CD4-positive, alpha-beta T cell treated with Interferon alpha-2 for 1 hour (primary cell): Measurements from ENCODE around the gene RBM19.
"Not testable (repeated sequence)": the region's sequence is repeated elsewhere in the genome, so short reads cannot be mapped to it uniquely, and the experiment has no call there.

Source experiments
- DNase-seq, 2 donors: peaks; one replicate each; pipeline ENCODE4 v3.0.0-alpha.2; 2020 to 2022

The RBM19 gene

DNA sequence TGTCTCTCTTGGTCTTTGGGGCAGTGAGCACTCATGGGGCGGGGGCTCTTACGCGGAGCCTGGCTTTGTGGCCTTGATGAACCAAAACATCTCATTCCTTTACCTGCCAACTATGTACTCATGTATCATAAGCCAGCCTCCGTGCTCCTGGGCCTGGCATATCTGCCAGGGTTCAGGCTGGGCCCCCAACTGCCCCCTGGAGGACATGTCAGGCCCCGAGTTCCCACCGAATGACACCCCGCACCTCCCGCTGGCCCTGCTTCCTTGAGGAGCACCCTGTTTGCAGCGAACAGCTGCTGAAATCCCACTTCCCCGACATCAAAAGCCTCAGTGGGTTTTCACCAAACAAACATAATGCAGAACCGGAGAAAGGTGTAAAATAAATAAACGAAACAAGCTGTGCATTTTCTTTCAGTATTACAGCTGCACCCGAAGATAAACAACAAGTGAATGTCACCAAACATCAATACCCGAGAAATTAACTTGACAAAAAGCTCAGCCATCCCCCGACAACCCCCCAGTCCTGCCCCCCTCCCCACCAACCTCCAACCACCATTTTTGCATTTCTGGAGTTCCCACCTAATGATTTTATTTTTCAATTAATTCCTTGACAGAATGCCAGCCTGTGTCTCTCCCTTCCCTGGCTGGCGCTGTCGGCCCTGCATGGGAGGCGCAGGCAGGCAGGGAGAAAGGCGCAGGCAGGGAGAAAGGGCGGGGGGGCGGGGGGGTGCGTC is 139.2 kb downstream of the RBM19 start:
- DNase-seq = no peak

DNA sequence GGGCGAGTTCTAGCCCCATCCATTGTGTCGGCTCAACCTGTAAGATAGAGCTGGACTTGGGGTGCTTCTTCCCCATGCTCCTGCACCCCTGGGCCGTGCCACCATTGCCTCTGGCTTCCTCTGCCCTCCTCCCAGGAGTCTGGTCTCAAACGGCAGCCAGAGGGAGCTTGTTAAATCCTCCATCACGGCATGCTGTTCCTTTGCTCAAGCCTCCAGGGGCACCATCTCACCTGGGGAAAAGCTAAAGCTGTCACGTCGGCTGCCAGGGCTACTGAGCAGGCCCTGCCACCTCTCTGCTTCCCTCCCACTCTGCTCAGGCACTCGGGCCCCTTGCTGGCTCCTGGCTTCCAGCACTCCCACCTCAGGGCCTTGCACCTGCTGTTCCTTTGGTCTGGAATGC is 140.4 kb downstream of the RBM19 start:
- no peak for DNase-seq

DNA sequence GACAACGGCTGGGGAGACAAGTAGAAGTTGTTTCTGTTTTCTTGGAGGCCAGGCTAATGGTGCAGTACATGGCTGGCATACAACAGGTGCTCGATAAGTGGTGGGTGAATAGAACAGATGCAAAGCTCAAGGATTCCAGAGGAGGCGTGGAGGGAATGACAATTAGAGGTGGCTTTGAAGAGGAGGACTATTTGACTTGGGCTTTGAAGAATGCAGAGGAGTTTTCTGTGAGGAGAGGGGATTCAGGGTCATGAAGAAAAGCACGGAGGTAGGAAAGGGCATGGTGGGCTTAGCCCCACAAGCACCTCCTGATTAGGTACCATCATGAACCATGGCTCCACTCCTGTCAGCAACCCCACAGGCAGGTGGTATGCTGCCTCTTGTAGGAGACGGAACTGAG is 142.3 kb downstream of the RBM19 start:
- no peak for DNase-seq

DNA sequence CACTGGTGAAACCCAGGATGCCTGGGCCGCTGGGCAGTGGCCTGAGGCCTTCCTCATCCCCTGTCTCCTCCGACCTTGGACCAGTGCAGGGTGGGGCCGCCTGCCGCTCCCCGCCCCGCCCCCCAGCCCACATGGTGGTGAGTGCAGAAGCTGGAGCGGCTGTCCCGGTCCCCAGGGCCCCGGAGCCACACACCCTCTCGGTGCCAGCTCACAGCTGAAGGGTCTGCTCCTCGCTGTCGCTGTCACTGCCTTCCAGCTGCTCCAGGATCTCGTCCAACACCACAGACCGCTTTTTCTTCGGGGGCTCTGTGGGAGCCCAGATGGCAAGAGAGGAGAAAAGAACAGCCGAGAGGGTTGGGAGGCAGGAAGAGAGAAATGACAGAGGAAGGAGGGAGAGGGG is 143.1 kb downstream of the RBM19 start:
- DNase-seq = no peak

DNA sequence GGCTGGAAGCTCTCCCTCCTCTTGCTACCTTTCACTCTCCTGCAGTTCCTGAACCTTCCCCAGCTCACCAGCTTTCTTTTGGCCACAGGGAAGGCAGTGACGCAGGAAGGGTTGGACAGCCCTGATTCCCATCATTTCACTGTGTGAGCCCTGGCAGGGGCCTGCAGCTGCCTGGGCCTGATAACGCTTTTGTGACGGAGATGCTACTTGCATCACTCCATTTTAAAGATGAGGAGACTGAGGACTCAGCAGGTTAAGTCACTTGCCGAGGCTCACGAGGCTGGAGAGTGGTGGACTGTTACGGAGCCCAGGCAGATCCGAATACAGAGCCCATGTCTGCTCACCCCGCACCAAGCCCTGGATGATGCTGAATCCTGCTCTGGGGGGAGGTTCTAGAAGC is 145.3 kb downstream of the RBM19 start:
- DNase-seq = no peak

DNA sequence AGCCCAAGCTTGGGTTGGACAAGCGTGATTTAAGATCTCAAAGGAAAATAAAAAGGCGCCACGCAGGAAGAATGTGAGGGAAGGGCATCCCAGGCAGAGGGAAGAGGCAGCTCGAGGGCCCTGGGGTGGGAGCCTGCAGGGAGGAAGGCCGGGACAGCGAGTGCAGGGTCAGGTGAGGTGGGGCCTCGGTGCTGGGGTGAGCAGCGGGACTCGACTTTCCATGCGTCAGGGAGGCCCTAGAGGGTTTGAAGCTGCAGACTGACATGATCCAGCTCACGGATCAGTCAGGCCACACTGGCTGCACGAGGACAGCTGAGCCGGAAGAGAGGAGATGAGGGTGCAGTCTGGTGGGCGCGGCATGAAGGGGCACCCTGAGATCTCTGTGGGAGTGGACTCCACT is 145.8 kb downstream of the RBM19 start:
- no peak for DNase-seq

DNA sequence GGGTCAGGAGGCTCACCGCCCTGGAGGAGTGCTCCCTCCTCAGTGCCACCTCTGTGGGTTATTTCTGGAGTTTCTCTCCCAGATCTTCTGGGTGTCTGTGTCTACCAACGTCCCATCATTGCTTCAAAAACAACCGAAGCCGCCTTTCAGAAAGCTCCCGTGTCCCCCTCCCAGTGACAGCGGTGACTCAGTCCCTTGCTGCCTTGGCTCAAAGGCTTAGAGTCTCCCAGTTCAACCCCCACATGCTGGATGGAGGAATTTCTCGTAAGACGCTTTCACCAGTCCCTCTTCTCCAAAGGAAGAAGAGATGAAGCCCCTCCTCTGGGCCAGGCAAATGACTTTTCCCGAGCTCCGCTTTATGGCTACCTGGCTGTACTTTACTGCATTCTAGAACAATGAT is 146.6 kb downstream of the RBM19 start:
- DNase-seq = no peak

DNA sequence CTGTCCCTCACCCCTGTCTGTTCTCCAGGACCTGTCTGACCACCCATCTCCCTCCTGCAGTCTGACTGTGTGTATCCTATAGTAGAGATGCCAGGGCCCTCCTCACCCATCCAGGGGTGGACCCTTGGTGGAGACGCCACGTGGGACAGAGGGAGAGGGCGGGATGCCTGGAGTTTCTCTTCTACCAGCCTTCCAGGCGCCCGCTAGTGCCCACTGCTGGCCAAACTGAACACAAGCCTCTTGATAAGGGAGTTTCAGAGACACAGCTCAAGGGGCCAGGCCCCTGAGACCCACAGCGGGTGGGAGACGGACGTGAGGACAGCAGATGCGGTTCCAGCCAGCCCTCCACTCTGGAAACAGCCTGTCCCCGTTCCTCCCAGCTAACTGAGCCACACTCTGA is 147.3 kb downstream of the RBM19 start:
- DNase-seq = no peak

DNA sequence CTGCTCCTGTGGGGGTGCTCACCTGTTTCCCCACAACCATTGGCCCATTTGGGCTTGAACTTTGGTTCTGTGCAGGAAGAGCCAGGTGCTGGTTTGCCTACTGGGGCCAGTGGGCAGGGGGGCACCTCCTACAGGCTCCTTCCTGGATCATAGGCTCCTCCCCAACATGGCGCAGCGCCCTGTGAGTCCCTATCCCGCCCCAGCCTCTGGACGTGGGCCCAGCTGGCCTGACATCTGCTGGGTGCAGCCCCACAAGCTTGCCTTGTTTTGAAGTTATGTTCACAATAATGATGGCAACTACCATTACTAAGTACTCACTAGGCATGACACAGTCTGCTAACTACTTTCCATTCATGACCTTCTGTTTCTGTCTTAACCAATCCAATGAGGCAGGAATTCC is 147.8 kb downstream of the RBM19 start:
- no peak for DNase-seq

DNA sequence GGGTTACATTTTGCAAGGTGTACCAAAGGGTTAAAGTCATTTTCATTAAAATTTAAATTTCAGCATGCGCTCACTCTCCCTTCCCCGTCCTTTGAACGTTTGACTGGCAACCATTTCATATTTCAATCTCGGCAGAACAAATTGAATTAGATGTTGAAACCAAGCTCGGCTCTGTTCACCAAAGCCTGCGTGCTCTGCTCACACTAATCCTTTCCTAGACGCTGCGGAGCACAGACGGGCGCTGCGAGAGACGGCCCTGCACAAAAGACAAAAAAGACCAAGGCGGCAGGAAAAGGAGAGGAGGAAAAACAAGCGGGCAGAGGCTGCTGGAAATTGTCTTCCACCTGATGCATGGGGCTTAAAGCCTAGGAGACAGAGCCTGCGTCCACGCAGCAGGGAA is 149.3 kb downstream of the RBM19 start:
- no peak for DNase-seq

DNA sequence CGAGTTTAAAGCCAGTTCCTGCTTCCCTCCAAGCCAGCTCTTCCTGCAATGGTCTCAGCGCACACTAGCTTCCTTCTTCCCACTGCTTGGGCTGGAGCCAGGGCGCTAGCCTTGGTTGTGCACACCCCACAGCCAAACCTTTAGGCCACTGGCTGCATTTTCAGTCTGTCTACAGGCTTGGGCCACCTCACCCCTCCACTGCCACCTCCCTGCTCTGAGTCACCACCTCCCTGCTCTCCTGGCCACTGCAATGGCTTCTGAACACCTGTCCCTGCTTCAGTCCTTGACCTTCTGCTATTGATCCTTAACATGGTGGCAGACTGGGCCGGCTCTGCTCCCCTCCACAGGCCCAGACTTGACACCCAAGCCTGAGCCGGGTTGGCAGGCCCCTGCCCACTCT is 151.1 kb downstream of the RBM19 start:
- DNase-seq = no peak

DNA sequence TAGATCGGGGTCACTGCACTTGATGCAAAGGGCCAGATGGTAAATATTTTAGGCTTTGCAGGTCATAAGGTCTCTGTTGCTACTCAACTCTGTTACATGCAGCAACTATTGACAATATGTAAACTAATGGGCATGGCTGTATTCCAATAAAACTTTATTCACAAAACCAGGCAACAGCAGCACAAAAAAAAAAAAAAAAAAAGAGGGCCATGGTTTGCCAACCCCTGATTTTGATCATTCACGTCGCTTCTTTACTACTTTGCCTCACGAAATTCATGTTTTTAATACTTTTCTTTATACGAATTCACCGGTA is 152.9 kb downstream of the RBM19 start:
- no peak for DNase-seq

DNA sequence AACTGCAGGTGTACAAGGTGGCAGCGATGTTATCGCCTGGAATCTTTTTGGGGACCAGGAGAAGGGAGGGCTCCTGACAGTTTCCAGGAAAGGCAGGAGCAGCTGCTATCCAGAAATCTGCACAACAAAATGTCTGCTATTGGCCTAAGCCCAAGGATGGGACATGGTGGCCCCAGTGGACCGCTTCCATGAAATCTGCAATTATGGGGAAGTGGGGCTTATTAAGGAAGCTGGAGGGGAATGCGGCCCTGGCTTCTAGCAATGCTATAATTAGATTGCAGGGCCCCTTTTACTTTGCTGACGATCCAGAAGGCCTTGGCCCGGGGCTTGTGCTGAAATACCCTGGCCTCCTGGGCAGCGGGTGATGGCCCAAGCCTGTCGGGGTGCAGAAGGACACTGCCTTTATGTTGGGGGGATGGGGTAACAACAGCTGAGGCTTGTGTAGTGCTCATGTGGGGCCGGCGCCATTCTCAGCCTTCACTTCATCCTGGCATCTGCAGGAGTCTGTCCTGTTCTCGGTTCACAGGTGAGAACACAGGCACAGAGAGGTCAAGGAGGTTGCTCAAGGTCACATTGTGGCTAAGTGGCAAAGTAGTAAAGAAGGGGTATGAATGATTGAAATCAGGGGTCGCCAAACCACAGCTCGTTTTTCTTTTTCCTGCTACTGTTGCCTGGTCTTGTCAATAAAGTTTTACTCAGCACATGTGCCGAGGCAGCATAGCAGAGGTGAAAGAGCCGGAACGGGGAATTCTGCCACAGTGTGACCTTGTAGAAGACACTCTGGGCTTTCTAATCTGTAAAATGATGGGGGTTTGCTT is 153.5 kb downstream of the RBM19 start:
- DNase-seq = no peak

DNA sequence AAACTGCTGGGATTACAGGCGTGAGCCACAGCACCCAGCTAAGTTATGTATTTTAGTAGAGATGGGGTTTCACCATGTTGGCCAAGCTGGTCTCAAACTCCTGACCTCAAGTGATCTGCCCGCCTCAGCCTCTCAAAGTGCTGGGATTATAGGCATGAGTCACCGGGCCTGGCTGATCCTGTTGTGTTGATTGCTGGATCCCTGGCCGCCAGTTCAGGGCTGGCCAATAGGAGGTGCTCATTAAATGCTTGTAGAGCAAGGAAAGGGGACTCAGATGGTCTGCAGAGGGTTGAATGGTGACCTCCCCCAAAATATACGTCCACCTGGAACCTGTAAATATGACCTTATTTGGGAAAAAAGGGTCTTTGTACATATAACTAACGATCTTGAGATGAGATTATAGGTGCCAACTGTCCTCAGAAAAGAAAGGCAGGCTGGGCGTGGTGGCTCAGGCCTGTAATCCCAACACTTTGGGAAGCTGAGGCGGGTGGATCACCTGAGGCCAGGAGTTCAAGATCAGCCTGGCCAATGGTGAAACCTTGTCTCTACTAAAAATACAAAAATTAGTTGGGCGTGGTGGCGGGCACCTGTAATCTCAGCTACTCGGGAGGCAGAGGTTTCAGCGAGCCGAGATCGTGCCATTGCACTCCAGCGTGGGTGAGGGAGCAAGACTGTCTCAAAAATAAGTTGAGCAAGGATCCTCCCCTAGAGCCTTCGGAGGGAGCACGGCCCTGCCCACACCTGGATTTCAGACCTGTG is 156.5 kb downstream of the RBM19 start:
- not testable (repeated sequence) for DNase-seq

DNA sequence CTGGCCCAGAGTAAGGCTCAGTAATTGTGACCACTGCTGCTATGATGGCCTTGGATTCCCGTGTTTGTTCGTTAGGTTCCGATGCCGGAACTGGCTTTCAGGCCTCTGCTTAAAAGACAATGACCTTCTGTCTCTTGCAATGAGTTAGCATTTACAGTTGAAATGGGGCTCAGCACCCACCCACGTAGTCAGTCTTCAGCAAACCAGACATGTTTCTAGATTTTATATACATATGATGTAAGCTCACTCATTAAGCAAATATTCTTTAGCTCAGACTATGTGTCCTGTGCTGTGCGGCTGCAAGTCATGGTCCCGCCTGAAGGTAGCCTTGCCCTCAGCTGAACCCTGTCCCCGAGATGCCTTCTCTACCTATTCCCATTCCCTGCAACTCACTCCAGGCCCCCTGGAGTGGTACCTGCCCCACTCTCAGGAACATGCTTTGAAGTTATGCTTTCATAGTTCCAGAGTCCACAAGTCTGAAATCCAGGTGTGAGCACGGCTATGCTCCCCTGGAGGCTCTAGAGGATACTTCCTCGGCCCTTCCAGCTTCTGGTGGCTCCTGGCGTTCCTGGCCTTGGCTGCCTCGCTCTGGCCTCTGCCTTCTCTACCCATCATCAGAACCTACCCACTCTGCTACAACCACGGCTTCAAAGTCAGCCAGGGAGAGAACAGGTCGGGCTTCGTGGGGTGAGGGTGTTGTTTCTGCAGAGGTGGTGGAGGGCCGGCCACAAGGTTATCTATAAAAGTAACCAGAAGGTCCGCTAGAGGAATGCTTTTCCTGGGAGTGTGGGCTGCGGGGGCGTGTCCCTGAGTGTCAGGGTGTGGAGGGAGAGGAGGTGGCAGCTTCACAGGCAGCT is 157.8 kb downstream of the RBM19 start:
- DNase-seq = no peak

DNA sequence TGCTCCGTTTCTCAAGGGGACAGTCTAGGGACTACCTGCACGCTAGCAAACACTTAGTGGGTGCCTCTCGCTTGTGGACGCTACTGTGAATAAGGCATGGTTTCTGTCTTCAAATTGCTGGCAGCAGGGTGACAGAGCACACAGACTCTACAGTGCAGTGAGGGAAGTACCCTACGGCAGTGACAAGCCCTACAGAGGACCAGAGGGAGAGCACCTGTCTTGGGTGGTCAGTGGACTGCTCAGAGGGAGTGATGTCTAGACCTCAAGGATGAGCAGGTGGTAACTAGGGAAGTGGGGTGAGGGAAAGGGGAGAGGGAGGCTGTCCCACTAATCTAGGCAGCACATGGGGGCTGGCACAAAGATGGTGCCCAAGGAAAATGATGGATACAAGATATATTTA is 160.5 kb downstream of the RBM19 start:
- no peak for DNase-seq

DNA sequence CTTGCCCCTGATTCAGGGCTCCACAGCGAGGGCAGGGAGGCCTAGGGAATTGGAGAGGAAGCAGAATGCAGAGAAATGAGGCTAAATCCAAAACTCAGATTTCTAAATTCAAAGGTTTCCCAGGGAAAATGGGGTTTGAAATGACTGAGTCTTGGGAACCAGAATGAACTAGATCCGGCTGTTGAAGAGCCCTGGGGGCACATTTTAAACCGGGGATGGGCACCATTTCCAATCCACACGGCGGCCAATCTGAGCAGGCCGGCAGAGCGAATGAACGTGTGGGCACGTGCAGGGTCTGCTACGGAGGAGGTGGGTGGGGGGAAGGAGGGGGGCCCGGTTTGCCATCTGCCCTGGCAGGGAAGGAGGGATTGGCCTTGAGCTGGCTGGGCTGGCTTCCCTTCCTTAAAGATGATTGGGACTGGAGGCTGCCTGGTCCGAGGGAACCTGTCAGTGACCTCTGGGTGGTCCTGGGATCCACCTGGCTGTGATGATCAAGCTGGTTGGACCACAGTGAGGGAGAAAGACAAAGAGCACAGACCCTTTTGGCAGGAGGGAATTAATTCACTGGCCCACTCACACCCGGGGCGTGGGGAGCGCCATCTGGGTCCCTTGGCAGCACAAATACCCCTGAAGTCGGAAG is 161.0 kb downstream of the RBM19 start:
- DNase-seq = no peak

DNA sequence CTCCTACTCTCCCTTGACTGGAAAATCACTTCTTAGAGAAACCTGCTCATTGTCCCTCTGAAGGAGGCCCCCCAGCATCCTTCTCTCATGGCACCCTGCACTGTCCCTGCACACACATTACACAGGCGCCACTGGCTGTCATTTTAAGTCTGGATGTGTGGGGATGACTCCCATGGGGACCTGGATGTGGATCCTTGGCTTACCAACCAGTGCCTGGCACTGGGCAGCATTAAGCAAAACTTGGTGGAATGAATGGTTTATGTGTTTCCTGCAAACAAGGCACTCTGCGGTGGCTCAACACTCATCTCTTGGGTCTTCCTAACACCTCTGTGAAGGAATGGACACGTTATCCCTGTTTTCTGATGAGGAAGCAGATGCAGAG is 162.4 kb downstream of the RBM19 start:
- no peak for DNase-seq

DNA sequence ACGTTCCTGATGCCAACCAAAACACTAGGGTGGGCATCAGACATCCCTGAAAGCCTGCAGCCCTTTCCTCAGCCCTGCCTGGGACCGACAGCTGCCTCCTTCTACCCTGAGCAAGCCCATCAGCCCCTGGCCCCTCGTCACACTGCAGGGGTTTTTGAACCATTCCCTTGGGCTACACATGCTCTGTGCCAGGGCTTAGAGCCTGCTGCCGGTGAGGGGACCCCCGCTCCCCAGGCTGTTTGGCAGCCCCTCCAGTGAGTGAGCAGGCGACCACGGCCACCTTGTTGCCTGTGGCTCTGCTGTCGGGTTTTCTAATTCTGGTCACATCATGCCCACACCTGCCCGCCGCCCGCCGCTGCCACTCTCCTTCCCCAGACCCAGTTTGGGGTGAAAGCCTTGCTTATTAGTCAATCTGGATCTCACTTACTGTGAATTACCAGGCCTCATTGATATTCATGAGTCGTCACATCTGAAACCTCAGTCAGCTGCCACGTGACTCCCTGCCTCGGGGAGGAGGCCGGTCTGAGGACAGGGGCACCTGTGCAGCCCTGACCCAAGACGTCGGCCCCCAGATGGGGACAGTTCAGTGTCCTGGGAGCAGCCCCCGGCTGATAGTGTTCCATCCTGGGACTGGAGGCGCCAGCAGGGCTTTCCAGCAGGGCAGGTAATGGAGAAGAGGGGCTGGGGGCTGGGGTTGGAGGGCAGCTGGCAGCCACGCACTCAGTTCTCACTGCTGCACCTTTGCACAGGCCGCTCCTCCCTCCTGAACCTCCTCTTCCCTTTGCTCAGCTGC is 163.0 kb downstream of the RBM19 start:
- no peak for DNase-seq

DNA sequence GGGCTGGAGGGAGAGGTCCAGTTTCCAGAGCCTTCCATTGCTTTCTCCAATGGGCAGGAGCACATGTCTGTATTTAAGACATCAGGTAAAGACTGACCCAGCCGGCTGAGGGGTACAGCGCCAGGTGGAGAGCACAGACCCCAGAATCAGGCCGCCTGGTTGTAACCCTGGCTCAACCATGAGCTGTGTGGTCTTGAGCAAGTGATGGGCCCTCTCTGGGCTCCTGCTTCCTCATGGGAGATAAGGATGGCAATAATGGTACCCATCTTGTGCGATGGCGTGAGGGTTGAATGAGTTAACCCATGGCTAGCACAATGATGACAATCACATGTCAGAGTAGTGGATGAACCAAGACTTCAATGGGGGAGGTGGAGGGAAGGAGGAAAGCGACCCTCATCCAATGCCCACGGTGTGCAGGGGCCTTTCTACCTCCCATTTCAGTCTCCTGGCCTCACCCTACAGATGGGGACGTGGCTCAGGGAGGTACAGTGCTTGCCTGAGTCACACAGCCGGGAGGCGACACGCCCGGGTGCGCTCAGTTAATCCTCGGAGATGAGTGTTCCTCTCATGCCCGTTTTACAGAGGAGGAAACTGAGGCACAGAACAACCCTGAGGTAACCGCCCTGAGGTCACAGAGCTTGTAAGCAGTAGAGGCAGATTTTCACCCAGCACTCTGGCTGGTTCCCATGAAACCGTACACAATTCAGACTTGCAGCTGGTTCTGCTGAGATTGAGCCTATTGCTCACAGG is 163.9 kb downstream of the RBM19 start:
- DNase-seq = no peak

DNA sequence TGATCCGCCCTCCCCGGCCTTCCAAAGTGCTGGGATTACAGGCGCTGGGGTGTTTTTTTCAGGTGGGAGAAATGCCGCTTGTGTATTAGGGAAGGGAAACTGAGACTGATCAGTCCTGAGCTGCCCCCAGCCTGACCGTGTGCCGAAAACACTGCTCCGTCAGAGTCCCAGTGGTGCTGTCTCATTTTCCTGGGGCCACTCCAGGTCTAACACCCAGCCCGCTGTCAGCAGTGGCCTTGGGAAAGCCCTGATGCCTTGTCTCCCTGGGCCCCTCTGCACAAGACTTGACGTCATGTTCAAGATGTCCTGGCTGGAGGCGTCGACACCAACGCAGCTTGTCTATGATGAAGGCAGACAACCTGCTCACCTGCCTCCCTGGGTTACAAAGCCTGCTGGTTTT is 165.9 kb downstream of the RBM19 start:
- no peak for DNase-seq
